Measurements from ENCODE around the gene ABHD16B. TPM values are rescaled to one million over a fixed set of nuclear protein-coding genes. Genes with fewer than 3 reads are reported as not detected.
A peak's percentile ranks its signal among the peaks of the same experiment; 100 is the strongest.

Gene ABHD16B
- polyA plus RNA-seq, 2 of the 4 experiments (the other 2 are of a cell fraction) = not detected

DNA sequence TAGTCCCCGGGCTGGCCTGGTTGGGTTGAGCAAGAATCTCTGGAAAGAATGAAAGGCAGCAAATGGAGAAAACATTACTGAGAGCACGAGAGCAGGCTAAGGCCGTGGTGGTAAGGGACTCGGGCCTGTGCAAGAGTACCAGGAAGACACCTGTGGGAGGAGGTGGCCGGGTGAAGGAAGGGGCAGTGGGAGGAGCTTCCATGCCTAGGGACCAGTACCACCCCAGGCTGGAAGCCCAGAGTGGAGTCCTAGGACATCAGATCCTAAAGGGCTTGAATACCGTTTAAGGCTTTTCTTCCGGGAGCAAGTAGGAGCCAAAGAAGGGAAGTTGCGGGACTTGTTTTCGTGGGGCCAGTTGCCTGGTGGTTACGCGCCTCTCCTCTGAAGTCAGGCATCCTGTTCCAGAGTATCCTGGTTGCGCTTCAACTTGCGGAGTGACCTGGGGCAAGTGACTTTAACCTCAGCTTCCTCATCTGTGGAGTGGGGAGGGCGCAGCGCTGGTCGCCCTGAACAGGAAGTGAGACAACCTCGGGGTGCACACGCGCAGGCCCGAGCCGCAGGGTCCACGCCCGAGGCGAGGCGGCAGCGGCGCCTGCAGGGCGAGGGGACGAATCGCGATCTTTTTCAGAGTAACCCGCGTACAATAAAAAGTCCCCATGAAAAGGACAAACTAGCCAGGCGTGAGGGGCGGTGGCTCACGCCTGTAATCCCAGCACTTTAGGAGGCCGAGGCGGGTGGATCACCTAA, 2.7 kb downstream of the ABHD16B start:
- H3K9me3 ChIP-seq = no peaks in the 10 kb centered on the region
- FAIRE-seq (no peak), DNase-seq (ENCODE audit: low read depth in 1 of 2, low spot score in 1 of 2) (peak; percentile 74 to 85), ATAC-seq (peak; percentile 71 to 72)
- peak overlapping the region; percentile 95 for H3K4me3 ChIP-seq
- peak overlapping the region; percentile 91 to 95 for H3K27ac ChIP-seq
- ChIA-PET POLR2A (interaction anchor here (0.5 to 3.0 kb wide), 8 partner anchors 10 to 952 kb away, joined by 4 to 26 read pairs (median 10); partner anchors contain the start of genes ARFRP1, DNAJC5 and ZGPAT), CTCF (interaction anchor here (0.6 to 3.6 kb wide), 28 partner anchors 9 to 341 kb away, joined by 3 to 18 read pairs (median 4); partner anchors contain the start of genes DNAJC5, LIME1 and PTK6)
- peak overlapping the region; percentile 74 for H3K4me2 ChIP-seq
- peaks cover 14% of the 10 kb centered on the region; the same call in 2 of the 3 replicates for H3K4me1 ChIP-seq
- TF ChIP-seq RAD21 (conservative IDR thresholded peaks at IDR 0.05 in 1 of 2, IDR thresholded peaks at IDR 0.05 in 1 of 2) (peak; percentile 63 to 72), ZNF302 (CRISPR knock-in tag; IDR thresholded peaks at IDR 0.05) (no peak), EHMT2 (IDR thresholded peaks at IDR 0.05; ENCODE audit: low read depth) (no peak), EP300 (IDR thresholded peaks at IDR 0.05) (no peak), MAX (IDR thresholded peaks at IDR 0.05) (peak; percentile 90), CTCF (IDR thresholded peaks at IDR 0.05) (peak; percentile 61), POLR2A (IDR thresholded peaks at IDR 0.05; ENCODE audit: low read length) (peak; percentile 49), SMC3 (IDR thresholded peaks at IDR 0.05) (peak; percentile 46), E2F6 (IDR thresholded peaks at IDR 0.05; ENCODE audit: borderline replicate concordance, low read depth) (peak; percentile 62; the same call in 1 of the 2 replicates)
- WGBS (ENCODE audit: missing lambda C conversion rate) = 13% methylated on average over 38 of the region's 38 CpGs

DNA sequence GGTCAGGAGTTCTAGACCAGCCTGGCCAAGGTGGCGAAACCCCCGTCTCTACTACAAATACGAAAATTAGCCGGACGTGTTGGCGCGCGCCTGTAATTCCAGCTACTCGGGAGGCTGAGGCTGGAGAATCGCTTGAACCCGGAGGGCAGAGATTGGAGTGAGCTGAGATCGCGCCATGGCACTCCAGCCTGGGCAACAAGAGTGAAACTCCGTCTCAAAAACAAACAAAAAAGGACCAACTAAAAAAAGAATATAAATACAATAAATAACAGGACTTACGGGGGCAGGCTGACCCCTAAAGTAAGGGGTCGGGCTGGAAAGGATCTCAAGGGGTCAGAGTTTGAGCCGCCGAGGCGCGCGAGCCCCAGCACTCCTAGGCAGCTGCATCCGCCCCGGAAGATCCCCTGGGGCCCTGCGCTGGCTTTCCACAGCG, 3.3 kb downstream of the ABHD16B start:
- Histone ChIP-seq H3K4me1 (peaks cover 14% of the 10 kb centered on the region; the same call in 2 of the 3 replicates), H3K4me2 (peak overlapping the region; percentile 74), H3K4me3 (peak overlapping the region; percentile 95), H3K9me3 (no peaks in the 10 kb centered on the region), H3K27ac (peak overlapping the region; percentile 91 to 95)
- DNase-seq (ENCODE audit: low read depth in 1 of 2, low spot score in 1 of 2) (no peak), FAIRE-seq (no peak), ATAC-seq (no peak)
- ChIA-PET CTCF (interaction anchor here (0.6 to 3.6 kb wide), 22 partner anchors 9 to 341 kb away, joined by 3 to 18 read pairs (median 6); partner anchors contain the start of genes DNAJC5, LIME1 and PTK6), POLR2A (interaction anchor here (0.5 to 3.0 kb wide), 31 partner anchors 9 to 953 kb away, joined by 3 to 26 read pairs (median 5); partner anchors contain the start of genes ARFRP1, DNAJC5, GMEB2 and PRPF6)
- TF ChIP-seq TFCP2L1 (CRISPR knock-in tag; IDR thresholded peaks at IDR 0.05) (no peak), HDAC2 (IDR thresholded peaks at IDR 0.05) (peak; percentile 51; the same call in 1 of the 2 replicates), EHF (CRISPR knock-in tag; IDR thresholded peaks at IDR 0.05) (no peak), ZSCAN20 (CRISPR knock-in tag; IDR thresholded peaks at IDR 0.05) (no peak), JUN (IDR thresholded peaks at IDR 0.05) (peak in 1 of 2 experiments; percentile 36; a peak in 3 of 5 replicates), KDM5A (IDR thresholded peaks at IDR 0.05) (peak; percentile 65; the same call in 1 of the 2 replicates)
- under 1% methylated on average over 25 of the region's 25 CpGs for WGBS (ENCODE audit: missing lambda C conversion rate)

DNA sequence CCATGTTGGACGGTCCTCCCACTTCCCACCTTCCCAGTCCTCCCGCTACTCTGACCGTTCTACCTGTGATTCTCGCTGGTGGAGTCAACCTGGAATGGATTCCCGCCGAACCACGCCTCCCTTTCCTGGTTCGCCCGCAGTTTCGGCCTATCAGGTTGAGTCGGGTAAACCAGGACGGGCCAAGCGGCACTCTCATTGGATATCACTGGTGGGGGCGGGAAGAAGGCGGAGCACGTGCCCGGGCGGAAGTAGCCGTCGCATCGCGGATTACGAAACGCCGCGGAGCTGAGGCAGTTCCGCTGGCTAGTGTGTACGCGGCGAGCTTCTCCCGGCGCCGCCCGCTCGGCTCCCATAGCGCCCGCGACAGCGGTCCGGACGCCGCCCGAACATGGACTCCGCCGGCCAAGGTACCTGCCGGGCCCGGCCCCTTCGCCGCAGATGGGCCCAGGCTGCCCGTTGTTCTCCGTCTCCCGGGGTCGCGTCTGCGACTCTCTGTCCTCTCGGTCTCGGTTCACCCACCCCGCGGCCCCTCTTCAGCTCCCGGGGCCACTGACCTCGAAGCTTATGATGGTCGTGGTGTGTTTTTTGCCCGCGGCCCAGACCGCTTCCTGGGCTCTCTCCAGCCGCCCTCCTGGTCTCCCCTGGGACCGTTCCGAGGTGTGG, 3.8 kb downstream of the ABHD16B start, which contains the start of gene TPD52L2:
Gene TPD52L2, plus strand, starts transcription at position 293 of the 663 bp plus-strand sequence. Its CDS starts 96 bp downstream, at position 389.
- FAIRE-seq (no peak), DNase-seq (ENCODE audit: low read depth in 1 of 2, low spot score in 1 of 2) (peak; percentile 98 to 99), ATAC-seq (peak; percentile 90 to 94)
- H3K4me2 ChIP-seq = peak within 1 kb of the TSS; percentile 91
- CTCF ChIA-PET = interaction anchor here (0.6 to 3.6 kb wide), 23 partner anchors 8 to 342 kb away, joined by 3 to 18 read pairs (median 5); partner anchors contain the start of genes DNAJC5, LIME1 and PTK6
- POLR2A ChIA-PET = interaction anchor here (0.7 to 3.0 kb wide), 30 partner anchors 9 to 329 kb away, joined by 3 to 26 read pairs (median 5); partner anchors contain the start of genes ARFRP1, DNAJC5, GMEB2 and PRPF6
- H3K4me3 ChIP-seq = peak within 1 kb of the TSS; percentile 95
- H3K27ac ChIP-seq = peak within 1 kb of the TSS; percentile 94 to 95
- no peaks in the 10 kb centered on the region for H3K9me3 ChIP-seq
- peaks cover 14% of the 10 kb centered on the region; the same call in 2 of the 3 replicates for H3K4me1 ChIP-seq
- WGBS (ENCODE audit: missing lambda C conversion rate) = 2% methylated on average over 25 of the region's 68 CpGs
- TF ChIP-seq HOXB13 (CRISPR knock-in tag; IDR thresholded peaks at IDR 0.05; ENCODE audit: low read depth) (no peak), HDAC2 (IDR thresholded peaks at IDR 0.05) (no peak), CHD2 (IDR thresholded peaks at IDR 0.05; ENCODE audit: low read length, partially characterized antibody) (peak; percentile 57), ATOH8 (CRISPR knock-in tag; IDR thresholded peaks at IDR 0.05; ENCODE audit: low read depth) (no peak), E2F6 (IDR thresholded peaks at IDR 0.05; ENCODE audit: borderline replicate concordance, low read depth) (peak; percentile 96), MAFK (IDR thresholded peaks at IDR 0.05; ENCODE audit: partially characterized antibody) (no peak), BHLHE40 (IDR thresholded peaks at IDR 0.05; ENCODE audit: low read depth, low read length) (peak; percentile 96), FOSB (CRISPR knock-in tag; IDR thresholded peaks at IDR 0.05) (no peak), RARB (CRISPR knock-in tag; IDR thresholded peaks at IDR 0.05) (no peak), RFX5 (IDR thresholded peaks at IDR 0.05) (peak; percentile 31; the same call in 1 of the 2 replicates), SMC3 (IDR thresholded peaks at IDR 0.05) (no peak), EP300 (IDR thresholded peaks at IDR 0.05) (no peak), JUN (IDR thresholded peaks at IDR 0.05) (peak in 1 of 2 experiments; percentile 84; a peak in 4 of 5 replicates)
- TF ChIP-seq, protein P1, sequence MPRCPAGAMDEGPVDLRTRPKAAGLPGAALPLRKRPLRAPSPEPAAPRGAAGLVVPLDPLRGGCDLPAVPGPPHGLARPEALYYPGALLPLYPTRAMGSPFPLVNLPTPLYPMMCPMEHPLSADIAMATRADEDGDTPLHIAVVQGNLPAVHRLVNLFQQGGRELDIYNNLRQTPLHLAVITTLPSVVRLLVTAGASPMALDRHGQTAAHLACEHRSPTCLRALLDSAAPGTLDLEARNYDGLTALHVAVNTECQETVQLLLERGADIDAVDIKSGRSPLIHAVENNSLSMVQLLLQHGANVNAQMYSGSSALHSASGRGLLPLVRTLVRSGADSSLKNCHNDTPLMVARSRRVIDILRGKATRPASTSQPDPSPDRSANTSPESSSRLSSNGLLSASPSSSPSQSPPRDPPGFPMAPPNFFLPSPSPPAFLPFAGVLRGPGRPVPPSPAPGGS (IDR thresholded peaks at IDR 0.05) = peak; percentile 55; the same call in 1 of the 3 replicates

Data from A549 (cell line).